Natural killer cell (primary cell): ENCODE data around the gene AP3D1. TPM values are rescaled to one million over a fixed set of nuclear protein-coding genes. Genes with fewer than 3 reads are reported as not detected.

ENCODE experiments used
- ATAC-seq, 3 donors: fragments of 150-1000 bp in 2 of 3; fragments of 200-7000 bp in 1 of 3; cut with Tn5 transposase; 1 replicate in 1 of 3; 2 replicates in 2 of 3; pipeline ENCODE4 v1.10.0; 2021; ENCODE audit warnings: mild to moderate bottlenecking in 2 of 3, moderate library complexity in 2 of 3
- DNase-seq, 2 donors: peaks; one replicate each; pipeline versions ENCODE4 v3.0.0 to v3.0.0-alpha.2; 2013 to 2021; ENCODE audit warnings: mixed read lengths in 1 of 2
- H3K27ac ChIP-seq: one replicate; pipeline ENCODE4 v1.5.1; 2013; ENCODE audit warnings: mild to moderate bottlenecking, low read length
- H3K27me3 ChIP-seq: one replicate; pipeline ENCODE4 v1.6.1; 2013; ENCODE audit warnings: low read length; ENCODE audit not compliant: control insufficient read depth, insufficient read depth
- H3K36me3 ChIP-seq: one replicate; pipeline ENCODE4 v1.6.1; 2013; ENCODE audit warnings: low read length; ENCODE audit not compliant: control insufficient read depth, insufficient read depth
- H3K4me1 ChIP-seq: one replicate; pipeline ENCODE4 v1.6.1; 2013; ENCODE audit warnings: low read length; ENCODE audit not compliant: control insufficient read depth, insufficient read depth
- H3K4me3 ChIP-seq: one replicate; pipeline ENCODE4 v1.5.1; 2013; ENCODE audit warnings: low read length
- H3K9me3 ChIP-seq: one replicate; pipeline ENCODE4 v1.6.1; 2013; ENCODE audit warnings: low read length; ENCODE audit not compliant: control insufficient read depth, insufficient read depth
- H3K27ac Mint-ChIP-seq, 2 donors: one replicate each; pipeline ENCODE4 v1.8.0; 2022; ENCODE audit warnings: mild to moderate bottlenecking in 2 of 2, mixed read lengths in 2 of 2, moderate library complexity in 1 of 2
- H3K27me3 Mint-ChIP-seq, 2 donors: one replicate each; pipeline ENCODE4 v1.8.0; 2022; ENCODE audit warnings: low read depth in 2 of 2, mixed read lengths in 2 of 2
- H3K36me3 Mint-ChIP-seq: one replicate; pipeline ENCODE4 v1.8.0; 2022; ENCODE audit warnings: mixed read lengths
- H3K4me1 Mint-ChIP-seq, 2 donors: one replicate each; pipeline ENCODE4 v1.8.0; 2022; ENCODE audit warnings: mixed read lengths in 2 of 2
- H3K4me3 Mint-ChIP-seq: one replicate; pipeline ENCODE4 v1.8.0; 2022; ENCODE audit warnings: mild to moderate bottlenecking, moderate library complexity, mixed read lengths
- H3K9me3 Mint-ChIP-seq, 2 donors: one replicate each; pipeline ENCODE4 v1.8.0; 2022; ENCODE audit warnings: mixed read lengths in 2 of 2
- WGBS: methylation state at CpG from one replicate; pipeline ENCODE4 v1.1.7; 2013; ENCODE audit warnings: missing lambda C conversion rate; ENCODE audit not compliant: insufficient coverage; 5-methylcytosine and 5-hydroxymethylcytosine counted together
- intact Hi-C: fragments of 100-400 bp; cut with micrococcal nuclease; formaldehyde crosslinking; loops from one replicate; pipeline ENCODE4 v1.14.2; 2022
- total RNA-seq, 4 donors: library from RNA; stranded (reverse); fragments of 120-200 nt in 1 of 4; gene quantifications; one replicate each; pipeline versions ENCODE4 v1.2.3 to v1.2.4, GENCODE V29; 2013 to 2022
- TF ChIP-seq, protein P1 (sequence below): fragments of 200-600 bp; IDR thresholded peaks from one replicate; pipeline ENCODE4 v1.8.0; 2022; ENCODE audit warnings: antibody characterized with exemption

AP3D1 gene
- total RNA-seq, 3 donors from 2014 or later (not counting 1 experiment from before 2014, with no cell fraction given) = 74.6 to 93.1 (median 87.5) TPM

DNA sequence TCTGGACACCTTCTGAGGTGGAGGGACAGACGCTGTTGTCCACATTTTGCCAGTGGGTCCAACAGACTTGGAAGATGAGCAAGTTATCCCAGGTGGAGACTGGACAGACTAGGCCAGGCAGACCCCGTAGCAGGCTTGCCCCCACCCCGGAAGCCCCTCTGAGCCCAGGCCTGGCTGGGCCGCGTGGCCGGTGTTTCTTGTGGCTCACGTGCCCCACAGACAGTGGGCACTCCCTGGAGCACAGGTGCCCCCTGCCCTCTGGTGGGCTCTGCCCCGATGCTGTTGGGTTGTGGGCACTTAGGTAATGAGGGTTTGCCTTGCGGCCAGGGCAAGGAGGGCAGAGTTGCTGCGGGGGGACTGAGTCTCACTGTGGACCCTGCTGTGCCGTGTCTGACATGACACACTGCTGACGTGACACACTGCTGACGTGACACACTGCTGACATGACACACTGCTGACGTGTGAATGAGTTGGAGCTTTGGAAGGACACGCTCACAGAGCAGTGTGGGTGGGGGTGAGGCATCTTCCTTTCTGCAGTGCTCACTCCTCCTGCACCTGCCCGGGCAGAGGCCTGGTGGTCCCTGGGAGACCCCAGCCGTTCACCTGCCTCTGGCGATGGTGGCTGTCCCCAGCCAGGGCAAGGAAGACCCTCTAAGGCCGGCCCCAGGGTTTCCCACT, 37.5 kb upstream of the AP3D1 start:
- peaks cover 20% of the 10 kb centered on the region for H3K4me1 ChIP-seq
- 91% methylated on average over 19 of the region's 19 CpGs for WGBS
- Mint-ChIP-seq H3K9me3 (no peaks in the 10 kb centered on the region), H3K27me3 (no peaks in the 10 kb centered on the region), H3K4me3 (no peak overlapping the region), H3K4me1 (peaks cover 16 to 26% of the 10 kb centered on the region in 2 donors), H3K27ac (no peak overlapping the region), H3K36me3 (no peaks in the 10 kb centered on the region)
- H3K9me3 ChIP-seq = no peaks in the 10 kb centered on the region
- DNase-seq = no peak
- ATAC-seq = peak in 1 of 3 donors; percentile 30
- H3K36me3 ChIP-seq = peaks cover 49% of the 10 kb centered on the region
- H3K27me3 ChIP-seq = no peaks in the 10 kb centered on the region
- intact Hi-C loops = no loop called here
- no peak overlapping the region for H3K4me3 ChIP-seq
- TF ChIP-seq, protein P1, sequence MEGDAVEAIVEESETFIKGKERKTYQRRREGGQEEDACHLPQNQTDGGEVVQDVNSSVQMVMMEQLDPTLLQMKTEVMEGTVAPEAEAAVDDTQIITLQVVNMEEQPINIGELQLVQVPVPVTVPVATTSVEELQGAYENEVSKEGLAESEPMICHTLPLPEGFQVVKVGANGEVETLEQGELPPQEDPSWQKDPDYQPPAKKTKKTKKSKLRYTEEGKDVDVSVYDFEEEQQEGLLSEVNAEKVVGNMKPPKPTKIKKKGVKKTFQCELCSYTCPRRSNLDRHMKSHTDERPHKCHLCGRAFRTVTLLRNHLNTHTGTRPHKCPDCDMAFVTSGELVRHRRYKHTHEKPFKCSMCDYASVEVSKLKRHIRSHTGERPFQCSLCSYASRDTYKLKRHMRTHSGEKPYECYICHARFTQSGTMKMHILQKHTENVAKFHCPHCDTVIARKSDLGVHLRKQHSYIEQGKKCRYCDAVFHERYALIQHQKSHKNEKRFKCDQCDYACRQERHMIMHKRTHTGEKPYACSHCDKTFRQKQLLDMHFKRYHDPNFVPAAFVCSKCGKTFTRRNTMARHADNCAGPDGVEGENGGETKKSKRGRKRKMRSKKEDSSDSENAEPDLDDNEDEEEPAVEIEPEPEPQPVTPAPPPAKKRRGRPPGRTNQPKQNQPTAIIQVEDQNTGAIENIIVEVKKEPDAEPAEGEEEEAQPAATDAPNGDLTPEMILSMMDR = no peak
- no peak overlapping the region for H3K27ac ChIP-seq

DNA sequence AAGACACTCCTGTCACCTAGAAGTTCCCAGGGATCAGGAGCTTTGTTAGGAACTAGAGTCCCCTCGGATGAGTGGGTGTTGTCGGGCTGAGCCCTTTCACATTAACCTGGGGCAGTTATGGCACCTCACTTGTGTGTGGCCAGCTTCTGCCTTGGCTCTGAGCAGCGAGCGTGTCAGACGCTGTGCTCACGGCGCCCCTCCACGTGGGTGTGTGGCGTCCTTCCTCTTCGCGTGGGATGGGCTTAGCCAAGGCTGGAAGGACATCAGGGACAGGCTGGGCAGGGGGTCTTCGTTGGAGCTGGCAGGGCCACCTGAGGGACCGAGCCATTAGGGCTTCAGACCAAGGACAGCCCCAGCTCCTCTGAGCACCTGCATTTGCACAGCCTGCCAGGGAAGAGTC, 35.8 kb upstream of the AP3D1 start:
- H3K4me1 Mint-ChIP-seq = peaks cover 24 to 28% of the 10 kb centered on the region in 2 donors
- DNase-seq = no peak
- H3K27me3 Mint-ChIP-seq = no peaks in the 10 kb centered on the region
- intact Hi-C loops = no loop called here
- H3K4me3 ChIP-seq = no peak overlapping the region
- H3K36me3 ChIP-seq = peaks cover 44% of the 10 kb centered on the region
- H3K36me3 Mint-ChIP-seq = no peaks in the 10 kb centered on the region
- H3K9me3 ChIP-seq = no peaks in the 10 kb centered on the region
- no peaks in the 10 kb centered on the region for H3K9me3 Mint-ChIP-seq
- 94% methylated on average over 13 of the region's 13 CpGs for WGBS
- ATAC-seq = no peak
- H3K27ac Mint-ChIP-seq = no peak overlapping the region
- peaks cover 33% of the 10 kb centered on the region for H3K4me1 ChIP-seq
- TF ChIP-seq, protein P1 = no peak
- no peak overlapping the region for H3K27ac ChIP-seq
- no peak overlapping the region for H3K4me3 Mint-ChIP-seq
- no peaks in the 10 kb centered on the region for H3K27me3 ChIP-seq

DNA sequence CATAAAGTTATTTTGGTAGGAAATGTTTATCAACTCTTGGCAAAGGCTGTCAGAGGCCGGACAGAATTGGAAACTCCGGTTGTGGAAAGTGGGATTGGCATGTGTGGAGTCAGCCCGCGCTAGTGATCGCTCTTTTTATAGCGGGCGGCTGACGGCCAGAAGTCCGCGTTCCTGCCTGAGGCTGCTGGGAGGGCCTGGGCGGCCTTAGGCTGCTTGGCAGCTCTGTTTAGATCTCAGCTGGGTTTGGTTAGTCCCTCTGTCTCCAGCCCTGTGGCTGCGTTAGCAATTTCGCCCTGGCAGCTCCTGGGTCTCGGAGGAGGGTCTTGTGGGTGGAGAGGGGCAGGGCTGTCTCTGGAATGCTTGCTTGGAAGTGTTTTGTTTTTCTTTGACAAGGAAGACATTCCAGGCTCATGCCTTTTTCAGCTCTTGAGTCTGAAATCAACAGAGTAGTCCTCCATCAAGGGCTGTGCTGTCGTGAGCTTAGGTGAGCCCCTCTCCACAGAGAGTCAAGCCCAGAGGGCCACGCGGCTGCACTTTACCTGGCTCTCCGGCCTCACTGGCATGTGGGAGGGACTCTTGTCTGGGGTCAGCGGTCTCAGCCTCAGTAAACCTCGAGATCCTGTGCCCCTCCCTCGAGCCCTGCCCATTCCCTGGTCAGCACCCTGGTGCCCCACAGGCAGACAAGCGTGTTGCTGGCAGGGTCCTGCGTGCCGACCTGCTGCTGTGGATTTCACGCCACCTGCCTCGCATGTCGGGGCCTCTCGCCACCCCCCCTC, 34.9 kb upstream of the AP3D1 start:
- H3K27ac Mint-ChIP-seq = peak overlapping the region in 1 of 2 donors; percentile 22
- H3K27ac ChIP-seq = no peak overlapping the region

More for the DNA sequence above, 34.9 kb upstream of the AP3D1 start:
- Histone ChIP-seq H3K36me3 (peaks cover 37% of the 10 kb centered on the region), H3K9me3 (no peaks in the 10 kb centered on the region), H3K4me1 (peaks cover 34% of the 10 kb centered on the region), H3K4me3 (no peak overlapping the region), H3K27me3 (no peaks in the 10 kb centered on the region)
- WGBS = 96% methylated on average over 28 of the region's 28 CpGs
- H3K4me3 Mint-ChIP-seq = no peak overlapping the region
- TF ChIP-seq, protein P1 = no peak
- H3K4me1 Mint-ChIP-seq = peaks cover 26 to 29% of the 10 kb centered on the region in 2 donors
- no peaks in the 10 kb centered on the region for H3K36me3 Mint-ChIP-seq
- no peak for DNase-seq
- ATAC-seq = no peak
- H3K9me3 Mint-ChIP-seq = no peaks in the 10 kb centered on the region
- intact Hi-C loops = no loop called here
- no peaks in the 10 kb centered on the region for H3K27me3 Mint-ChIP-seq
